ENCODE data around the gene MBD6. TPM values are rescaled to one million over a fixed set of nuclear protein-coding genes. Genes with fewer than 3 reads are reported as not detected.
"Not testable (repeated sequence)": the region's sequence is repeated elsewhere in the genome, so short reads cannot be mapped to it uniquely, and the experiment has no call there.

MBD6 gene
- total and polyA plus RNA-seq, 10 donors, result 14.8 to 171 (median 80.6) TPM

DNA sequence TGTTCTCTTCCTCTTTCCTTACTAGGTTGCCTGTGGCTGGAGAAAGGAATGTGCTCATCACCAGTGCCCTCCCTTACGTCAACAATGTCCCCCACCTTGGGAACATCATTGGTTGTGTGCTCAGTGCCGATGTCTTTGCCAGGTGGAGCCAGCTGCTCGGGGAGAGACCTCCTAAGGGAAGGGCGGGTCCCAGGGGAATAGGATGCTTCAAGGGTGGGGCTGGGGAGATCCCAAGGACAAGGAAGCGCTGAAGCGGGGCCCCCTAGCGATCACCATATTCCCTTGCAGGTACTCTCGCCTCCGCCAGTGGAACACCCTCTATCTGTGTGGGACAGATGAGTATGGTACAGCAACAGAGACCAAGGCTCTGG is 24.5 kb upstream of the MBD6 start:
- TF ChIP-seq, protein P1, sequence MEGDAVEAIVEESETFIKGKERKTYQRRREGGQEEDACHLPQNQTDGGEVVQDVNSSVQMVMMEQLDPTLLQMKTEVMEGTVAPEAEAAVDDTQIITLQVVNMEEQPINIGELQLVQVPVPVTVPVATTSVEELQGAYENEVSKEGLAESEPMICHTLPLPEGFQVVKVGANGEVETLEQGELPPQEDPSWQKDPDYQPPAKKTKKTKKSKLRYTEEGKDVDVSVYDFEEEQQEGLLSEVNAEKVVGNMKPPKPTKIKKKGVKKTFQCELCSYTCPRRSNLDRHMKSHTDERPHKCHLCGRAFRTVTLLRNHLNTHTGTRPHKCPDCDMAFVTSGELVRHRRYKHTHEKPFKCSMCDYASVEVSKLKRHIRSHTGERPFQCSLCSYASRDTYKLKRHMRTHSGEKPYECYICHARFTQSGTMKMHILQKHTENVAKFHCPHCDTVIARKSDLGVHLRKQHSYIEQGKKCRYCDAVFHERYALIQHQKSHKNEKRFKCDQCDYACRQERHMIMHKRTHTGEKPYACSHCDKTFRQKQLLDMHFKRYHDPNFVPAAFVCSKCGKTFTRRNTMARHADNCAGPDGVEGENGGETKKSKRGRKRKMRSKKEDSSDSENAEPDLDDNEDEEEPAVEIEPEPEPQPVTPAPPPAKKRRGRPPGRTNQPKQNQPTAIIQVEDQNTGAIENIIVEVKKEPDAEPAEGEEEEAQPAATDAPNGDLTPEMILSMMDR (IDR thresholded peaks at IDR 0.05 in 8 of 11, conservative IDR thresholded peaks at IDR 0.05 in 3 of 11), result no peak
- TF ChIP-seq POLR2AphosphoS5 (IDR thresholded peaks at IDR 0.05), result peak in 1 of 3 donors; percentile 14
- H3K9me3 ChIP-seq, result no peaks in the 10 kb centered on the region
- H3K36me3 ChIP-seq, result peaks cover 0 to 92% (median 72%) of the 10 kb centered on the region in 6 donors
- H3K27ac ChIP-seq, result no peak overlapping the region
- whole genome bisulfite sequencing, 5 donors, result 88 to 90% (median 89%) methylated on average over 9 of the region's 9 CpGs
- intact Hi-C loops (cut with DNase I; ENCODE audit: low total_unique reads), result no loop called here
- H3K27me3 ChIP-seq (replicated peaks in 1 of 7), result no peaks in the 10 kb centered on the region
- H3K4me3 ChIP-seq, result no peak overlapping the region
- DNase-seq, result peak; percentile 41
- H3K4me1 ChIP-seq, result peaks cover 0 to 12% (median 0%) of the 10 kb centered on the region in 6 donors

DNA sequence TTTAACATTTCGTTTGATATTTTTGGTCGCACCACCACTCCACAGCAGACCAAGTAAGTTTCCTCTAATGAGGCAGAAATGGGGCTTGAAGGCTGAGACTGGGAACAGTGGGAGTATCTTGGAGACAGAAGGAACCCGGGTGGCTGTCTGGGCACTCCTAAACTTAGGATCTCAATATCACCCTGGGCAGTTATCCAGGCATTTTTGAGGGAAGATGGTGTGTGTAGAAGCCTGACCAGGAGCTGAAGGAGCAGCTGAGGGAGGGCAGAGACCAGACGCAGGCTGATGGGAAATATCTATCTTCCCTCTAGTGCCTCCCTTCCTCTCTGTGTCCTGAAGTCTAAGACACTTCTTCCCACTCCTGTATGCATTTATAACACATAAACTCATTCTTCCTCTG is 24.1 kb upstream of the MBD6 start:
- no peak for TF ChIP-seq POLR2A (IDR thresholded peaks at IDR 0.05)
- no peak for TF ChIP-seq POLR2AphosphoS5 (IDR thresholded peaks at IDR 0.05)
- TF ChIP-seq, protein P1 (IDR thresholded peaks at IDR 0.05 in 8 of 11, conservative IDR thresholded peaks at IDR 0.05 in 3 of 11), result no peak
- Histone ChIP-seq H3K36me3 (peaks cover 0 to 97% (median 76%) of the 10 kb centered on the region in 6 donors), H3K27ac (no peak overlapping the region), H3K4me3 (no peak overlapping the region), H3K27me3 (replicated peaks in 1 of 7) (no peaks in the 10 kb centered on the region), H3K4me1 (peaks cover 0 to 12% (median 0%) of the 10 kb centered on the region in 6 donors), H3K9me3 (no peaks in the 10 kb centered on the region)
- no peak for DNase-seq
- 95 to 99% (median 99%) methylated on average over 4 of the region's 4 CpGs for WGBS, 5 donors
- intact Hi-C loops (cut with DNase I; ENCODE audit: low total_unique reads), result no loop called here

DNA sequence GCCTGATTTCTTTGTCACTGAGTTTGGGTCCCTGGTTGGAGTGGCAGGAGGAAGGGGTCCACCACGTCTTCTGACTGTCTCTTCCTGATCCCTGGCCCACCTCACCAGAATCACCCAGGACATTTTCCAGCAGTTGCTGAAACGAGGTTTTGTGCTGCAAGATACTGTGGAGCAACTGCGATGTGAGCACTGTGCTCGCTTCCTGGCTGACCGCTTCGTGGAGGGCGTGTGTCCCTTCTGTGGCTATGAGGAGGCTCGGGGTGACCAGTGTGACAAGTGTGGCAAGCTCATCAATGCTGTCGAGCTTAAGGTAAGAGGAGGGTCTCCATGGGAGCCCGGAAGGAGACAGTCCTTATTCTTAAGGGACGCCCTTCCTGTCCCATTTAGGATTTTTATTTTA is 22.4 kb upstream of the MBD6 start:
- intact Hi-C loops (cut with DNase I; ENCODE audit: low total_unique reads), result no loop called here
- Histone ChIP-seq H3K36me3 (peaks cover 0 to 100% (median 82%) of the 10 kb centered on the region in 6 donors), H3K4me3 (no peak overlapping the region), H3K4me1 (peaks cover 0 to 12% (median 0%) of the 10 kb centered on the region in 6 donors), H3K27me3 (replicated peaks in 1 of 7) (no peaks in the 10 kb centered on the region), H3K27ac (peak overlapping the region in 3 of 8 donors; percentile 8 to 31 (median 19)), H3K9me3 (no peaks in the 10 kb centered on the region)
- TF ChIP-seq POLR2A (IDR thresholded peaks at IDR 0.05), result no peak
- TF ChIP-seq, protein P1 (IDR thresholded peaks at IDR 0.05 in 8 of 11, conservative IDR thresholded peaks at IDR 0.05 in 3 of 11), result no peak
- TF ChIP-seq POLR2AphosphoS5 (IDR thresholded peaks at IDR 0.05), result no peak
- DNase-seq, result peak; percentile 62
- 73 to 96% (median 82%) methylated on average over 11 of the region's 11 CpGs for WGBS, 5 donors

DNA sequence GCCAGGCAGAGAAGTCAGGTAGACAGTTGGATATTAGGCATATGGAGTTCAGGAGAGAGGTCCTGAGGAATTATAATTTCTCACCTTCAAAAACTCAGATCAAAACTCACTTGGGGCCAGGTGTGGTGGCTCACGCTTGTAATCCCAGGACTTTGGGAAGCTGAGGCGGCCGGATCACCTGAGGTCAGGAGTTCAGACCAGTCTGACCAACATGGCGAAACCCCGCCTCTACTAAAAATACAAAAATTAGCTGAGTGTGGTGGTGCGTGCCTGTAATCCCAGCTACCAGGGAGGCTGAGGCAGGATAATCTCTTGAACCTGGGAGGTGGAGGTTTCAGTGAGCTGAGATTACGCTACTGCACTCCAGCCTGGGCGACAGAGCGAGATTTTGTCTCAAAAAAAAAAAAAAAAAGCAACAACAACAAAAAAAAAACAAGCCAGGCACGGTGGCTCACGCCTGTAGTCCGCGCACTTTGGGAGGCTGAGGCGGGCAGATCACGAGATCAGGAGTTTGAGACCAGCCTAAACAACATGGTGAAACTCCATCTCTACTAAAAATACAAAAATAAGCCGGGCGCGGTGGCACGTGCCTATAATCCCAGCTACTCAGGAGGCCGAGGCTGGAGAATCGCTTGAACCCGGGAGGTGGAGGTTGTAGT is 20.2 kb upstream of the MBD6 start:
- intact Hi-C loops (cut with DNase I; ENCODE audit: low total_unique reads); H3K27me3 ChIP-seq (replicated peaks in 1 of 7); H3K9me3 ChIP-seq; H3K4me3 ChIP-seq; H3K27ac ChIP-seq: not testable (repeated sequence)
- H3K36me3 ChIP-seq, result peaks cover 0 to 96% (median 84%) of the 10 kb centered on the region in 6 donors
- H3K4me1 ChIP-seq, result peaks cover 0 to 12% (median 0%) of the 10 kb centered on the region in 6 donors
- peak; percentile 36 for DNase-seq
- WGBS, 5 donors, result 95 to 98% (median 97%) methylated on average over 21 to 22 of the region's 22 CpGs

DNA sequence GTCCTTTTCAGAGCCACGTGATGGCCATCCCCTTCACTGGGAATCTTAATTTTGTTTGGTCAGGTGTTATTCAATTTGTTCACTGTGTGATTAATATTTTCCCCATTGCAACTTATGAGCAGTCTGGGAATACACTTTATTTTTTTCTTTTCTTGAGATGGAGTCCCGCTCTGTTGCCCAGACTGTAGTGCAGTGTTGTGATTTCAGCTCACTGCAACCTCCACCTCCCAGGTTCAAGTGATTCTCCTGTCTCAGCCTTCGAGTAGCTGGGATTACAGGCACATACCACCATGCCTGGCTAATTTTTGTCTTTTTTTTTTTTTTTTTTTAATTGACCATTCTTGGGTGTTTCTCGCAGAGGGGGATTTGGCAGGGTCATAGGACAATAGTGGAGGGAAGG is 16.1 kb upstream of the MBD6 start:
- 68 to 98% (median 97%) methylated on average over 3 to 4 of the region's 4 CpGs for WGBS, 5 donors
- H3K4me3 ChIP-seq; DNase-seq; H3K9me3 ChIP-seq; intact Hi-C loops (cut with DNase I; ENCODE audit: low total_unique reads); H3K27ac ChIP-seq; H3K4me1 ChIP-seq; H3K27me3 ChIP-seq (replicated peaks in 1 of 7): not testable (repeated sequence)
- peaks cover 0 to 96% (median 75%) of the 10 kb centered on the region in 6 donors for H3K36me3 ChIP-seq

DNA sequence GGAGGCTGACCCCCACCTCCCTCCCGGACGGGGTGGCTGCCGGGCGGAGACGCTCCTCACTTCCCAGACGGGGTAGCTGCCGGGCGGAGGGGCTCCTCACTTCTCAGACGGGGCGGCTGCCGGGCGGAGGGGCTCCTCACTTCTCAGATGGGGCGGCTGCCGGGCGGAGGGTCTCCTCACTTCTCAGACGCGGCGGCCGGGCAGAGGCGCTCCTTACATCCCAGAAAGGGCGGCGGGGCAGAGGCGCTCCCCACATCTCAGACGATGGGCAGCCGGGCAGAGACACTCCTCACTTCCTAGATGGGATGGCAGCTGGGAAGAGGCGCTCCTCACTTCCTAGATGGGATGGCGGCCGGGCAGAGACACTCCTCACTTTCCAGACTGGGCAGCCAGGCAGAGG is 14.8 kb upstream of the MBD6 start:
- H3K4me1 ChIP-seq; H3K9me3 ChIP-seq; H3K4me3 ChIP-seq; intact Hi-C loops (cut with DNase I; ENCODE audit: low total_unique reads); H3K27me3 ChIP-seq (replicated peaks in 1 of 7); H3K27ac ChIP-seq; DNase-seq: not testable (repeated sequence)
- WGBS, 5 donors, result 94 to 100% (median 97%) methylated on average over 11 to 28 of the region's 28 CpGs
- peaks cover 0 to 96% (median 75%) of the 10 kb centered on the region in 6 donors for H3K36me3 ChIP-seq
